Panc1 (cell line): Measurements from ENCODE around the gene AP4M1. TPM values are rescaled to one million over a fixed set of nuclear protein-coding genes. Genes with fewer than 3 reads are reported as not detected.

Experiments
- ATAC-seq: fragments of 200-7000 bp; cut with Tn5 transposase; 2 replicates; pipeline ENCODE4 v1.9.1; 2020; ENCODE audit warnings: mild to moderate bottlenecking, moderate library complexity
- BruUV-seq: library from RNA; stranded (reverse); fragments of 400-500 nt; replicated peaks from 2 replicates; lab custom pipeline; 2021; lab: Mats Ljungman, UMichigan
- CTCF ChIA-PET: fragments of 300-600 bp; sonication (Branson Sonifier 250); formaldehyde crosslinking; loops from one replicate; lab custom pipeline; 2022; ENCODE audit warnings: antibody characterized with exemption; lab: Charles Lee
- POLR2A ChIA-PET: fragments of 300-600 bp; sonication (Branson Sonifier 250); formaldehyde crosslinking; loops from one replicate; lab custom pipeline; 2022; ENCODE audit warnings: antibody characterized with exemption; lab: Charles Lee
- DNase-seq: peaks from one replicate; pipeline ENCODE4 v3.0.0-alpha.2; 2010; ENCODE audit warnings: low read depth, low spot score
- H3K27ac ChIP-seq: 2 replicates; pipeline ENCODE4 v1.5.1; 2011; ENCODE audit warnings: mild to moderate bottlenecking, low read length, inconsistent platforms
- H3K27me3 ChIP-seq: fragments of 200-500 bp; sonication (Bioruptor generic); 2 replicates; pipeline ENCODE4 v1.6.0; 2014; ENCODE audit warnings: low read length, inconsistent platforms; ENCODE audit not compliant: control insufficient read depth, insufficient read depth
- H3K36me3 ChIP-seq: fragments of 200-500 bp; sonication (Bioruptor generic); 2 replicates; pipeline ENCODE4 v1.5.1; 2014; ENCODE audit warnings: inconsistent platforms, mild to moderate bottlenecking, low read length, moderate library complexity; ENCODE audit not compliant: control insufficient read depth, insufficient read depth
- H3K4me1 ChIP-seq: 2 replicates; pipeline ENCODE4 v1.5.1; 2011; ENCODE audit warnings: inconsistent platforms, mild to moderate bottlenecking, low read length, moderate library complexity; ENCODE audit not compliant: control insufficient read depth, insufficient read depth
- H3K4me3 ChIP-seq, 2 experiments: 2 replicates each; pipeline ENCODE4 v1.5.1; 2011 to 2012; ENCODE audit warnings: low read depth in 2 of 2, low read length in 2 of 2, mild to moderate bottlenecking in 2 of 2, inconsistent platforms in 1 of 2, moderate library complexity in 1 of 2
- H3K9me3 ChIP-seq: fragments of 200-500 bp; sonication (Bioruptor generic); 2 replicates; pipeline ENCODE4 v1.5.1; 2014; ENCODE audit warnings: low read depth, mild to moderate bottlenecking, inconsistent platforms, low read length, moderate library complexity; ENCODE audit not compliant: control insufficient read depth, insufficient read depth
- POLR2AphosphoS5 ChIP-seq: IDR thresholded peaks from 2 replicates; pipeline ENCODE4 v1.6.1; 2012; ENCODE audit warnings: mild to moderate bottlenecking, low read depth, low read length, moderate library complexity
- REST ChIP-seq, 2 experiments: IDR thresholded peaks; 2 replicates each; pipeline ENCODE4 v1.6.1; 2011 to 2012; ENCODE audit warnings: low read depth in 2 of 2, control low read depth in 1 of 2, low read length in 1 of 2, mild to moderate bottlenecking in 1 of 2, moderate library complexity in 1 of 2; ENCODE audit not compliant: insufficient read depth in 1 of 2
- SIN3A ChIP-seq: IDR thresholded peaks from 2 replicates; pipeline ENCODE4 v1.6.1; 2012; ENCODE audit warnings: low read depth, mild to moderate bottlenecking, low read length, moderate library complexity, borderline replicate concordance; ENCODE audit not compliant: insufficient read depth
- TCF7L2 ChIP-seq: IDR thresholded peaks from 2 replicates; pipeline ENCODE4 v1.6.1; 2011; ENCODE audit warnings: mild to moderate bottlenecking, low read depth, low read length, inconsistent platforms
- in situ Hi-C: cut with HindIII; loops from 2 replicates; pipeline ENCODE4 v1.10.0; 2016; ENCODE audit warnings: low sequenced_read_pairs, low pct_unique_long_range_greater_than_20kb
- intact Hi-C: fragments of 100-400 bp; cut with micrococcal nuclease; formaldehyde crosslinking; loops from one replicate; pipeline ENCODE4 v1.10.0; 2022; ENCODE audit not compliant: unreplicated experiment
- total RNA-seq: library from RNA; stranded (reverse); gene quantifications from one replicate; pipeline ENCODE4 v1.2.1, GENCODE V29; 2021; ENCODE audit not compliant: unreplicated experiment
- TF ChIP-seq, protein P1 (sequence below): fragments of 450-650 bp; IDR thresholded peaks from 2 replicates; pipeline ENCODE4 v1.5.1; 2017; ENCODE audit warnings: mild to moderate bottlenecking

The AP4M1 gene
- total RNA-seq, 1 experiment from 2014 or later, result 42.6 TPM

DNA sequence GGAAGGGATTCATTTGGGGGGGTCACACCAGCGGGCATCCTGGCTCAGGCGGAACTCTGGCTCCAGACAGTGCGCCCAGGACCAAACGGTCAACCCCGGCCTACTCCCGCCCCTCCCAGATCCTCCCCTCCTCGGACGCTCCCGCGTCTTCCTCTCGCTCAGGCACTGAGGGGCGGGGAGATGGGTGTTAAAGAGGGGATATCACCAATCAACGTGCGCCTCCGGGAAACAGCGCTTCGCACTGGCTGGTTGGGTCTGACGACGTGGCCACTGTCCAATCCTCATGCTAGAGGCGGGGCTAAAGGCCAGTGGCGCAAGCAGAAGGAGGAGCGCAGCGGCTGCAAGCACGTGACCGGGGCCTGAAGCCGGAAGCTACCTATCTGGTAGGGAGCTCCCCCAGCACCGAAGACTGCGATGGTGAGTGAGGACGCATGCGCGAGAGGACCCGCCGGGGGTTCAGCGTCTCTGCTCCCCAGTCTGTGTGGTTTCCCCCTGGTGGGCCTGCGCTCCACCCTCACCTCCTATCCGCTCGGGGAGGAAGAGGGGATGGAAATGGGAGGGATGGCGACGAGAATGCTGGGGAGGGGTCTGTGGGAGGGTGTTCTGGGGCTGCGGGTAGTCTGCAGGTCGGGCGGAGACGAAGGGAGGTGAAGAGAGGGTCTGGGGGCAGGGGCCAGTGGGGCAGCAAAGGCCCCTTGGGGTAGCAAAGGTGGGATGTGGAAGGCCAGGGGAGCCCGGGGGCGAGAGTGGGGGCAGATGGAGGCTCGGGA lies 47.3 kb downstream of the AP4M1 start, which contains the start of gene LAMTOR4:
LAMTOR4 (plus strand) TSS at position 360 of the 770 bp plus-strand sequence; CDS start at position 415, 55 bp downstream.
- ChIA-PET POLR2A (interaction anchor here (0.6 kb wide), 1 partner anchor 255 kb away, joined by 6 read pairs; no protein-coding TSS in a partner anchor), CTCF (interaction anchor here (0.6 to 1.0 kb wide), 3 partner anchors 18 to 125 kb away, joined by 3 to 6 read pairs (median 6); partner anchors contain the start of gene MBLAC1)
- peaks cover 13% of the 10 kb centered on the region for H3K4me1 ChIP-seq
- in situ Hi-C loops, result no loop called here
- H3K36me3 ChIP-seq, result no peaks in the 10 kb centered on the region
- peak within 1 kb of the TSS; percentile 87 for H3K27ac ChIP-seq
- TF ChIP-seq REST (IDR thresholded peaks at IDR 0.05; ENCODE audit: insufficient read depth in 1 of 2, low read depth in 2 of 2, low read length in 1 of 2) (peak in 1 of 2 experiments; percentile 33; a peak in 1 of 4 replicates), POLR2AphosphoS5 (peak; percentile 80), TCF7L2 (no peak)
- ATAC-seq (peak; percentile 99), DNase-seq (peak; percentile 99)
- no TSS peak for BruUV-seq
- intact Hi-C loops, result no loop called here
- H3K9me3 ChIP-seq, result no peaks in the 10 kb centered on the region
- H3K4me3 ChIP-seq, result peak within 1 kb of the TSS; percentile 77 to 95
- no peaks in the 10 kb centered on the region for H3K27me3 ChIP-seq

DNA sequence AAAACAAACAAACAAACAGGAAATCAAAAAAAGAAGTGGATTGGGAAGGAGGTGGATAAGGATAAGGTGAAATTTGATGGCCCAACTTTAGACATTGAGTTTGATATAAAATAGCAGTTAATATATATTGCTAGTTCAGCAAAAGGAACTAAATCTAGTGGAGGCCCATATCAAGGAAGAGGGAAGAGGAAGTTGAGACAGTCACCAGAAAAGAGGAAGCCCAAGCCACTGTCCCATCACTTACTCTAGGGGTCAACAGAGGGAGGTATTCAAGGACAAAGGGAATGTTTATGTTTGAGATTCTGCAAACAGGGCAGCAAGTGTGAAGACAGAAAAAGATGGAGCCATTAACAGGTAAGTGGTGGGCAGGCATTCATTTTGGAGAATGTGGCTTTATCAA lies 51.0 kb downstream of the AP4M1 start:
- DNase-seq (no peak), ATAC-seq (no peak)
- intact Hi-C loops, result no loop called here
- H3K27me3 ChIP-seq, result no peaks in the 10 kb centered on the region
- CTCF ChIA-PET, result no interaction called here
- TSS peak; percentile 41 for BruUV-seq
- TF ChIP-seq POLR2AphosphoS5 (no peak), TCF7L2 (no peak), REST (IDR thresholded peaks at IDR 0.05; ENCODE audit: insufficient read depth in 1 of 2, low read depth in 2 of 2, low read length in 1 of 2) (no peak), SIN3A (no peak)
- TF ChIP-seq, protein P1, sequence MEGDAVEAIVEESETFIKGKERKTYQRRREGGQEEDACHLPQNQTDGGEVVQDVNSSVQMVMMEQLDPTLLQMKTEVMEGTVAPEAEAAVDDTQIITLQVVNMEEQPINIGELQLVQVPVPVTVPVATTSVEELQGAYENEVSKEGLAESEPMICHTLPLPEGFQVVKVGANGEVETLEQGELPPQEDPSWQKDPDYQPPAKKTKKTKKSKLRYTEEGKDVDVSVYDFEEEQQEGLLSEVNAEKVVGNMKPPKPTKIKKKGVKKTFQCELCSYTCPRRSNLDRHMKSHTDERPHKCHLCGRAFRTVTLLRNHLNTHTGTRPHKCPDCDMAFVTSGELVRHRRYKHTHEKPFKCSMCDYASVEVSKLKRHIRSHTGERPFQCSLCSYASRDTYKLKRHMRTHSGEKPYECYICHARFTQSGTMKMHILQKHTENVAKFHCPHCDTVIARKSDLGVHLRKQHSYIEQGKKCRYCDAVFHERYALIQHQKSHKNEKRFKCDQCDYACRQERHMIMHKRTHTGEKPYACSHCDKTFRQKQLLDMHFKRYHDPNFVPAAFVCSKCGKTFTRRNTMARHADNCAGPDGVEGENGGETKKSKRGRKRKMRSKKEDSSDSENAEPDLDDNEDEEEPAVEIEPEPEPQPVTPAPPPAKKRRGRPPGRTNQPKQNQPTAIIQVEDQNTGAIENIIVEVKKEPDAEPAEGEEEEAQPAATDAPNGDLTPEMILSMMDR, result no peak
- no peak overlapping the region for H3K4me3 ChIP-seq
- H3K9me3 ChIP-seq, result no peaks in the 10 kb centered on the region
- in situ Hi-C loops, result no loop called here
- POLR2A ChIA-PET, result no interaction called here
- no peak overlapping the region for H3K27ac ChIP-seq
- H3K4me1 ChIP-seq, result peaks cover 45% of the 10 kb centered on the region
- peaks cover 4% of the 10 kb centered on the region for H3K36me3 ChIP-seq
